Measurements from ENCODE around the gene TAF3.

The TAF3 gene

GRCh38 chr10:7908541-7909210, 90.4 kb downstream of the TAF3 start:
- Mint-ChIP-seq H3K9me3 (no peaks in the 10 kb centered on the region), H3K36me3 (ENCODE audit: low read depth) (no peaks in the 10 kb centered on the region), H3K4me3 (no peak overlapping the region), H3K27me3 (no peaks in the 10 kb centered on the region), H3K4me1 (ENCODE audit: low read depth) (no peaks in the 10 kb centered on the region), H3K27ac (no peak overlapping the region)
- intact Hi-C loops (cut with micrococcal nuclease), result no loop called here

DNA sequence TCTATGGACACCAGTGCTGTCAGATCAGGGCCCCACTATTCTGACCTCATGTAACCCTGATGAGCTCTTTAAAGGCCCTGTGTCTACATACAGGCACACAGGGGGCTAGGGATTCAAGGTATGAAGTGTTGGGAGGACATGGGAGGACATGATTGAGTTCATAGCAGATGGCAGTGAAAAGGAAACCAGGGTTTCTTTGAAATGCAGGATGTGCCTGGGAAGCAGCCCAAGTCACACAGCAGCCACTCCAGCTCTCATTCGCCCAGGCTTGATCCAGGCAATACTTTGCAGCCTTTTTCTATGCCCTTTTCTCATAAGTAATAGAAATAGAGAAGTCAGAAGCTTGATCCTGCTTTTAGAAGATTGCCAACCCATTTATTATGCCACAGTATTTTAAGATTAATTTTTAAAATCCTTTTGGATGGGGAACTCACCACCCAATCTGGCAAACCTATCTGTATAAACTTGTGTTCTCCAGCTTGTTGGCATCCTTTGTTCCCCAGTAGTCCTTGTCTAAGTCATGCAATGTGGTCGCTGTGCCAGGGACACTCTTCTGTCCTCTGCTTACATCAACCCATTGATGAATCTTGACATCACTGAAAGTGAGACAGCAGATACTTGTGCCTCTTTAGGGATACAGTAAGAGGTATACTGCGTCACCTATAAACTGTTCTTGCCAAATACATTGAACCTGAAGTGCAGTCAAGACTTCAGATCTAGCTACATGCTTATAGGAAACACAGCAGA, 95.0 kb downstream of the TAF3 start:
- no peak overlapping the region for H3K27ac Mint-ChIP-seq
- intact Hi-C loops (cut with micrococcal nuclease), result no loop called here
- no peaks in the 10 kb centered on the region for H3K27me3 Mint-ChIP-seq
- H3K4me1 Mint-ChIP-seq (ENCODE audit: low read depth), result no peaks in the 10 kb centered on the region
- H3K36me3 Mint-ChIP-seq (ENCODE audit: low read depth), result no peaks in the 10 kb centered on the region
- H3K9me3 Mint-ChIP-seq, result no peaks in the 10 kb centered on the region
- no peak overlapping the region for H3K4me3 Mint-ChIP-seq

DNA sequence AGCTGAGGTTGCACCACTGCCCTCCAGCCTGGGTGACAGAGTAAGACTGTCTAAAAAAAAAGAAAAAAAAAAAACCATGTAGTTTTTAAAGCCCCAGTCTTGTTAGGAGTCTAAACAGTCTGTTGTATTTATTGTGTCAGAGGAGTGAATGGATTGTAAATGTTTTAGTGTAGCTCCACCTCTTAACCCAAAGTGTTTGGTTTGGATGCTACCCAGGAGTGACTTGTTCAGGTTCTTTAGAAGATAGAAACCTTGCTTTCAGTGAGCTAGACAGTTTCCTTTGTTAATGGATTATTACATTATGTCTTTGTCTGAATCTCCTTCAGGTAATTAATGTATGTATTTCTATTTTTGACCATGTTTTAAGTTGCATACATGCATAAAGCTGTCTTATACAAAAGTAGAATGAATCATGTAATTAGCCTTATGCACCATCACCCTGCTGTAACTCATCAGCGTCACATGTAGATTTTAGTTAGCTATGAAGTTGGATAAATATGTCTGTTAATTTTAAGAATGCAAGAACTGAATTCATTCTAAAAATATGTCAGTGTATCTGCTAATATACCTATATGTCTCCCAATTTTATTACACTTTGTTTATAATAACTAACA, 97.7 kb downstream of the TAF3 start:
- Mint-ChIP-seq H3K36me3 (ENCODE audit: low read depth) (no peaks in the 10 kb centered on the region), H3K27me3 (no peaks in the 10 kb centered on the region), H3K4me1 (ENCODE audit: low read depth) (no peaks in the 10 kb centered on the region), H3K9me3 (no peaks in the 10 kb centered on the region), H3K27ac (no peak overlapping the region), H3K4me3 (no peak overlapping the region)
- intact Hi-C loops (cut with micrococcal nuclease), result no loop called here

DNA sequence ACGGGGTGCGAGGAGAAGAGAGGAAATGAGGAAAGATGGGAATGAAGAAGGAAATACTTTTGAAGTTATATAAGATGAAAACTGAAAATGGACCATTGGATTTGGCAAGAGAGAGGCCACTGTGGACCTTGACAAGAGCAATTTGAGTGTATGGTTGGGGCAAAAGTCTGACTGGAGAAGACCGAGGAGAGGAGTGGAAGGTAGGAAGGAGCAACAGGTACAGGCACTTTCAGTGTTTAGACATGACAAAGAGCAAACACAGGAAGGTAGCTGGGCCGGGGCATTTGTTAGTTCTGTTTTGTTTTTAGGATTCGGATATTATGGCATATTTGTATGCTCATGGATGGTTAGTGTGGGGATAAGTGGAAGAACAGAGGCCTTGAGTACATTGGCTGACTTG, 99.4 kb downstream of the TAF3 start:
- intact Hi-C loops (cut with micrococcal nuclease), result no loop called here
- no peaks in the 10 kb centered on the region for H3K4me1 Mint-ChIP-seq (ENCODE audit: low read depth)
- no peaks in the 10 kb centered on the region for H3K9me3 Mint-ChIP-seq
- H3K27ac Mint-ChIP-seq, result no peak overlapping the region
- no peaks in the 10 kb centered on the region for H3K27me3 Mint-ChIP-seq
- no peak overlapping the region for H3K4me3 Mint-ChIP-seq
- H3K36me3 Mint-ChIP-seq (ENCODE audit: low read depth), result no peaks in the 10 kb centered on the region

DNA sequence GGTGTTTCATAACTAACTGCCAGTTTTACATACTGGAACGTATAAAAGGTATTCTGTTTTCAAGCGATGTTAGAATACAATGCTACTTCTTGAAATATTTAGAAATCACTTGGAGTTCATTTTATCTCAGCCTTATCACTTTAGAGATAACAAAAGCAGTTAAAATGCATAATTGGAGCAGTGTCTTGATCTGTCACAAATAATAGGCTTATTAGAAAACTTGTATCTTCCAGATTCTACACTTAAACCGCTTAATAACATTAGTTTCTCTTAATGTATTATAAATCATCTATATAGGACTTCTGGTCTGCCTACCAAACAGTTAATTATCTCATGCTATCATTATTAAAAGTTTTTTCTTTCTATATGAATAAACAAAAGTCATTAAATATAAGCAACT, 104.4 kb downstream of the TAF3 start:
- intact Hi-C loops (cut with micrococcal nuclease), result no loop called here

GRCh38 chr10:7928536-7928935, 110.2 kb downstream of the TAF3 start:
- H3K9me3 Mint-ChIP-seq, result no peaks in the 10 kb centered on the region
- no peak overlapping the region for H3K27ac Mint-ChIP-seq

More for the DNA sequence above, 104.4 kb downstream of the TAF3 start:
- no peak overlapping the region for H3K4me3 Mint-ChIP-seq
- peaks cover 7% of the 10 kb centered on the region for H3K4me1 Mint-ChIP-seq (ENCODE audit: low read depth)
- no peak overlapping the region for H3K27ac Mint-ChIP-seq
- H3K27me3 Mint-ChIP-seq, result no peaks in the 10 kb centered on the region
- H3K9me3 Mint-ChIP-seq, result no peaks in the 10 kb centered on the region
- H3K36me3 Mint-ChIP-seq (ENCODE audit: low read depth), result no peaks in the 10 kb centered on the region

DNA sequence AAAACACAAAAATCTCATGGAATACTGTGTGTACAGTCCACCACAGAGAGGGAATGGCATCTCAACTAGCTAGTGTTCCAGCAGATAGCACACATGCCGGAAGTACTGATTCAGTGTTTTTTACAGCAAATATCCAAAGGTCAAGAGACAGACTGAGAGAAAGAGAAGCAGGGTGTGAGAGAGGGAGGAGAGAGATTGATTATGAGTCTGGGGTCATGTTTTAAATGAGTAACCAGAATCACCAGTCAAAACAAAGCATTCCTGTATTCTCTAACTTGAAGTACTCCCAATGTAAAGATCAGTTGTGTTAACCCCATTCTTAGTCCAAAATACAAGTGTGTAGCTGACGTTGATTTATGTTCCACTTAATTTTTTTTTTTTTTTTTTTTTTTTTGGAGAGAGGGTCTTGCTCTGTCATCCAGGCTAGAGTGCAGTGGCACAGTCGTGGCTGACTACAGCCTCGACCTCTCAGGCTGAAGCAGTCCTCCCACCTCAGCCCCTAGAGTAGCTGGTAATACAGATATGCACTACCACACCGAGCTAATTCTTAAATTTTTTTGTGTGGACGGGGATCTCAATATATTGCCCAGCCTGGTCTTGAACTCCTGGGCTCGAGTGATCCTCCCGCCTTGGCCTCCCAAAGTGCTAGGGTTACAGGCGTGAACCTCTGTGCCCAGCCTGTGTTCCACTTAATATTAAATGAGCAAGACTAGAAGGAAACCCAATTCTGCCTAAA, 114.2 kb downstream of the TAF3 start:
- peaks cover 2% of the 10 kb centered on the region for H3K4me1 Mint-ChIP-seq (ENCODE audit: low read depth)
- H3K36me3 Mint-ChIP-seq (ENCODE audit: low read depth), result no peaks in the 10 kb centered on the region
- H3K4me3 Mint-ChIP-seq, result no peak overlapping the region
- intact Hi-C loops (cut with micrococcal nuclease), result no loop called here
- no peak overlapping the region for H3K27ac Mint-ChIP-seq
- peaks cover 18% of the 10 kb centered on the region for H3K9me3 Mint-ChIP-seq
- H3K27me3 Mint-ChIP-seq, result no peaks in the 10 kb centered on the region

More at GRCh38 chr10:7928536-7928935, 110.2 kb downstream of the TAF3 start:
- Mint-ChIP-seq H3K4me1 (ENCODE audit: low read depth) (peaks cover 7% of the 10 kb centered on the region), H3K27me3 (no peaks in the 10 kb centered on the region), H3K4me3 (no peak overlapping the region), H3K36me3 (ENCODE audit: low read depth) (no peaks in the 10 kb centered on the region)
- intact Hi-C loops (cut with micrococcal nuclease), result no loop called here

DNA sequence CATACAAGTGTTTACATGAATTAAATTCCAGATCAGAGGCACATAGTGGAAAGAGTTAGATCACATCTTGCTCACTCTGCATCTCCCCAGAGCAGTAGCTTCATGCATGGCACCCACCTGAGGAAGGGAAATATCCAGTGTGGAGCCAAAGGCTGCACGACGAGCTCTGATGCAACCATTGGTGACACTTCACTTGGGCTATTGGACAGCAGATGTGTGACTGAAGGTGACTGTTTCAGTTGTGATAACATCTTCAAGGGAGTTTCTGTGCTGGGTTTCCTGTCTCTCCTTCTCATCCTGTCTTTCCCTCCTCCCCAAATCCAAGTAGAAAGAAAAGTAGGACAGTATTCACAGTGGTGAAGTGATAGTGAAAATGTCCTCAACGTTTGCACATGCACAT, 115.0 kb downstream of the TAF3 start:
- Mint-ChIP-seq H3K4me1 (ENCODE audit: low read depth) (peaks cover 2% of the 10 kb centered on the region), H3K27ac (no peak overlapping the region), H3K27me3 (no peaks in the 10 kb centered on the region), H3K4me3 (no peak overlapping the region), H3K36me3 (ENCODE audit: low read depth) (no peaks in the 10 kb centered on the region), H3K9me3 (peaks cover 18% of the 10 kb centered on the region)
- intact Hi-C loops (cut with micrococcal nuclease), result no loop called here

DNA sequence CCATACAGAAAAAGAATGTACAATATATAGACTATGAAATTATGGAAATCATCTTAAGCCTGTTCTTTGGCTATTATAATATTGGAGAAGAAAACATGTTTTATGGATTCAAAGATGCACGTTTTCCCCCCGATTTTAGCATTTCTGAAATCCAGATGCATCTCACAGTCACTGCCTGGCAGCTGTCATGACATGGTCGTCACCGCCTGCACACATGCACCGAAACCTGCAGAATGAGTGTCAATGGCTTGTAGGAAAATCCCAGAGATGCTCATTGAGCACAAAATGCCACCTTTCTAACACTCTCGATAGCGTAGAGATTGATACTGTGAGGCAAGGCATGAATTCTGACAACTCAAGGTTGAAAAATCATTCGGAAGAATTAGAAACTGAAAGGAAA, 115.5 kb downstream of the TAF3 start:
- Mint-ChIP-seq H3K36me3 (ENCODE audit: low read depth) (no peaks in the 10 kb centered on the region), H3K27ac (no peak overlapping the region), H3K27me3 (no peaks in the 10 kb centered on the region), H3K9me3 (peaks cover 18% of the 10 kb centered on the region), H3K4me3 (no peak overlapping the region), H3K4me1 (ENCODE audit: low read depth) (peaks cover 7% of the 10 kb centered on the region)
- intact Hi-C loops (cut with micrococcal nuclease), result no loop called here

- H3K9me3 Mint-ChIP-seq, result peaks cover 18% of the 10 kb centered on the region
- H3K27me3 Mint-ChIP-seq, result no peaks in the 10 kb centered on the region
- peaks cover 9% of the 10 kb centered on the region for H3K4me1 Mint-ChIP-seq (ENCODE audit: low read depth)
- H3K36me3 Mint-ChIP-seq (ENCODE audit: low read depth), result no peaks in the 10 kb centered on the region
- no peak overlapping the region for H3K4me3 Mint-ChIP-seq
- no peak overlapping the region for H3K27ac Mint-ChIP-seq
- intact Hi-C loops (cut with micrococcal nuclease), result no loop called here
Measured at GRCh38 chr10:7937315-7937945, 119.1 kb downstream of the TAF3 start.

GRCh38 chr10:7941576-7941975, 123.3 kb downstream of the TAF3 start:
- H3K9me3 Mint-ChIP-seq, result peaks cover 8% of the 10 kb centered on the region
- H3K36me3 Mint-ChIP-seq (ENCODE audit: low read depth), result no peaks in the 10 kb centered on the region
- intact Hi-C loops (cut with micrococcal nuclease), result no loop called here
- no peaks in the 10 kb centered on the region for H3K27me3 Mint-ChIP-seq
- H3K4me3 Mint-ChIP-seq, result no peak overlapping the region
- peaks cover 19% of the 10 kb centered on the region for H3K4me1 Mint-ChIP-seq (ENCODE audit: low read depth)
- H3K27ac Mint-ChIP-seq, result no peak overlapping the region

DNA sequence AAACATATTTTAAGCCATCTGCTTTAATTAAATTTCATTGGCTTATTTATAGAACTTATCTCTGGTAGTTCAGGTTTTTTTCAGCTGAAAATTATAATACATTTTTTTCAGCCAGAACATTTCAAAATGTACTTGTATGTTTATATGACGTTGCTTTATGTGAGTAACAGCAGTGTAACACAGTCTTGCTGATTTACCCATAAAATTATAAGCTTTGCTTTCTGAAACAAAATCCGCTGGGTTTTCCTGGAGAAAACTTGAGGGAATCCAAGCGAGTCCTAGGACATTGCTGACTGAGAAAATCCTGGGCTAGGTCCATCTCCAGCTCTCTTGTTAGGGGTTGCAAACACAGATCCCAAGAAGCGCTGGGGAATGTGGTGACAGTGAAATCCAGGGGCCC, 124.0 kb downstream of the TAF3 start:
- Mint-ChIP-seq H3K4me3 (no peak overlapping the region), H3K27me3 (no peaks in the 10 kb centered on the region), H3K9me3 (peaks cover 1% of the 10 kb centered on the region), H3K4me1 (ENCODE audit: low read depth) (peaks cover 19% of the 10 kb centered on the region), H3K27ac (no peak overlapping the region), H3K36me3 (ENCODE audit: low read depth) (no peaks in the 10 kb centered on the region)
- intact Hi-C loops (cut with micrococcal nuclease), result no loop called here

- Mint-ChIP-seq H3K27me3 (no peaks in the 10 kb centered on the region), H3K4me1 (ENCODE audit: low read depth) (peaks cover 19% of the 10 kb centered on the region), H3K36me3 (ENCODE audit: low read depth) (no peaks in the 10 kb centered on the region), H3K27ac (no peak overlapping the region), H3K9me3 (no peaks in the 10 kb centered on the region), H3K4me3 (no peak overlapping the region)
- intact Hi-C loops (cut with micrococcal nuclease), result no loop called here
Measured at GRCh38 chr10:7942859-7943258, 124.6 kb downstream of the TAF3 start.

DNA sequence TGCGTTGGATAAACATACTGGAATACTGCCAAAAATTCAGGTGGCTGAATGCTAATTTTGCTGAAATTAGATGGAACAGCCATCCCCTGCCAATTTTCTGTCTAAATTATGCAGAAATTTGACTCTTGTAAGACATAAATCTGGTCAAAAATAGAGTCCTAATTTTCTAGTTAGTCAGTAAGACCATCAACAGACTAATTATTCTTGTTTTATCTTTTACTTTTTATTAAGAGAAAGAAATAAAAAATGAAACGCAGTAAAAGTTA, 125.8 kb downstream of the TAF3 start:
- no peak overlapping the region for H3K27ac Mint-ChIP-seq
- H3K27me3 Mint-ChIP-seq, result no peaks in the 10 kb centered on the region
- no peaks in the 10 kb centered on the region for H3K36me3 Mint-ChIP-seq (ENCODE audit: low read depth)
- H3K9me3 Mint-ChIP-seq, result no peaks in the 10 kb centered on the region
- peaks cover 10% of the 10 kb centered on the region for H3K4me1 Mint-ChIP-seq (ENCODE audit: low read depth)
- intact Hi-C loops (cut with micrococcal nuclease), result no loop called here
- no peak overlapping the region for H3K4me3 Mint-ChIP-seq
